IMR-90 (cell line): Measurements from ENCODE around the gene PIP5K1B.

ENCODE experiments used
- BHLHE40 ChIP-seq: fragments of 150-350 bp; IDR thresholded peaks from 2 replicates; pipeline ENCODE4 v1.6.1; 2016; ENCODE audit warnings: mild to moderate bottlenecking, low read depth, low read length
- CEBPB ChIP-seq: IDR thresholded peaks from 2 replicates; pipeline ENCODE4 v1.6.1; 2012; ENCODE audit warnings: low read depth, low read length, improper control_type of control experiment
- FOS ChIP-seq: fragments of 150-350 bp; IDR thresholded peaks from 2 replicates; pipeline ENCODE4 v1.6.1; 2016; ENCODE audit warnings: low read depth, low read length
- MAFK ChIP-seq: IDR thresholded peaks from 2 replicates; pipeline ENCODE4 v1.6.1; 2012; ENCODE audit warnings: low read depth, low read length, improper control_type of control experiment
- MXI1 ChIP-seq: IDR thresholded peaks from 2 replicates; pipeline ENCODE4 v1.6.1; 2012; ENCODE audit warnings: low read depth, mild to moderate bottlenecking, low read length, moderate library complexity, borderline replicate concordance
- POLR2A ChIP-seq: IDR thresholded peaks from 2 replicates; pipeline ENCODE4 v1.6.1; 2012; ENCODE audit warnings: mild to moderate bottlenecking, low read depth, low read length
- RAD21 ChIP-seq: IDR thresholded peaks from 2 replicates; pipeline ENCODE4 v1.6.1; 2012; ENCODE audit warnings: low read length, improper control_type of control experiment
- RCOR1 ChIP-seq: IDR thresholded peaks from 2 replicates; pipeline ENCODE4 v1.6.1; 2012; ENCODE audit warnings: mild to moderate bottlenecking, low read length, improper control_type of control experiment; ENCODE audit not compliant: insufficient replicate concordance
- TF ChIP-seq, protein P1 (sequence below): conservative IDR thresholded peaks from 2 replicates; pipeline ENCODE4 v1.5.1; 2012; ENCODE audit warnings: mild to moderate bottlenecking, low read depth, low read length, improper control_type of control experiment
- TF ChIP-seq, protein P2 (sequence below): fragments of 150-350 bp; IDR thresholded peaks from 2 replicates; pipeline ENCODE4 v1.6.1; 2017; ENCODE audit warnings: mild to moderate bottlenecking, antibody characterized with exemption, low read length, low read depth

DNA sequence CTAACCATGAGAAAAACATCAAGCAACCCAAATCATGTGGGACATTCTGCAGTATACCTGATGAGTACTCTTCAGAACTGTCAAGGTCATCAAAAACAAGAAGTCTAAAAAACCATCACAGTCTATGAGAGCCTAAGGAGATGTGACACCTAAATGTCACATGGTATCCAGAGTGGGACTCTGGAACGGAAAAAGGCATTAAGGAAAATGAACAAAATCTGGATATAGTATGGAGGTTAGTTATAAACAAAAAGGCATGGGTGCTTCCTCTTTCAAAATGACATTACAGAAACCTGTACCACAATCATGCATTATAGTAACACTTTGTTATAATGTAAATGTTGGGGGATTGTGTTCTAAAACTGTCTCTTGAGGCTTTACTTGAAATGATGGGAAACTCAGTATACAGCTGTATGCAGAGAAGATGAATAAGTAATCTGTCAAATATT, 261.5 kb downstream of the PIP5K1B start:
- no peak for TF ChIP-seq POLR2A
- TF ChIP-seq, protein P1, sequence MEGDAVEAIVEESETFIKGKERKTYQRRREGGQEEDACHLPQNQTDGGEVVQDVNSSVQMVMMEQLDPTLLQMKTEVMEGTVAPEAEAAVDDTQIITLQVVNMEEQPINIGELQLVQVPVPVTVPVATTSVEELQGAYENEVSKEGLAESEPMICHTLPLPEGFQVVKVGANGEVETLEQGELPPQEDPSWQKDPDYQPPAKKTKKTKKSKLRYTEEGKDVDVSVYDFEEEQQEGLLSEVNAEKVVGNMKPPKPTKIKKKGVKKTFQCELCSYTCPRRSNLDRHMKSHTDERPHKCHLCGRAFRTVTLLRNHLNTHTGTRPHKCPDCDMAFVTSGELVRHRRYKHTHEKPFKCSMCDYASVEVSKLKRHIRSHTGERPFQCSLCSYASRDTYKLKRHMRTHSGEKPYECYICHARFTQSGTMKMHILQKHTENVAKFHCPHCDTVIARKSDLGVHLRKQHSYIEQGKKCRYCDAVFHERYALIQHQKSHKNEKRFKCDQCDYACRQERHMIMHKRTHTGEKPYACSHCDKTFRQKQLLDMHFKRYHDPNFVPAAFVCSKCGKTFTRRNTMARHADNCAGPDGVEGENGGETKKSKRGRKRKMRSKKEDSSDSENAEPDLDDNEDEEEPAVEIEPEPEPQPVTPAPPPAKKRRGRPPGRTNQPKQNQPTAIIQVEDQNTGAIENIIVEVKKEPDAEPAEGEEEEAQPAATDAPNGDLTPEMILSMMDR, result no peak
- no peak for TF ChIP-seq BHLHE40
- TF ChIP-seq RAD21, result no peak
- TF ChIP-seq, protein P2, sequence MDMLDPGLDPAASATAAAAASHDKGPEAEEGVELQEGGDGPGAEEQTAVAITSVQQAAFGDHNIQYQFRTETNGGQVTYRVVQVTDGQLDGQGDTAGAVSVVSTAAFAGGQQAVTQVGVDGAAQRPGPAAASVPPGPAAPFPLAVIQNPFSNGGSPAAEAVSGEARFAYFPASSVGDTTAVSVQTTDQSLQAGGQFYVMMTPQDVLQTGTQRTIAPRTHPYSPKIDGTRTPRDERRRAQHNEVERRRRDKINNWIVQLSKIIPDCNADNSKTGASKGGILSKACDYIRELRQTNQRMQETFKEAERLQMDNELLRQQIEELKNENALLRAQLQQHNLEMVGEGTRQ, result no peak
- no peak for TF ChIP-seq RCOR1
- TF ChIP-seq MXI1, result no peak
- no peak for TF ChIP-seq CEBPB
- TF ChIP-seq MAFK, result no peak
- no peak for TF ChIP-seq FOS
